Kidney glomerular epithelial cell (primary cell): Measurements from ENCODE around the gene EFCAB5.
"Not testable (repeated sequence)": the region's sequence is repeated elsewhere in the genome, so short reads cannot be mapped to it uniquely, and the experiment has no call there.

Source experiments
- DNase-seq: peaks from one replicate; lab custom pipeline; 2025; lab: John Stamatoyannopoulos, UW

Gene EFCAB5

DNA sequence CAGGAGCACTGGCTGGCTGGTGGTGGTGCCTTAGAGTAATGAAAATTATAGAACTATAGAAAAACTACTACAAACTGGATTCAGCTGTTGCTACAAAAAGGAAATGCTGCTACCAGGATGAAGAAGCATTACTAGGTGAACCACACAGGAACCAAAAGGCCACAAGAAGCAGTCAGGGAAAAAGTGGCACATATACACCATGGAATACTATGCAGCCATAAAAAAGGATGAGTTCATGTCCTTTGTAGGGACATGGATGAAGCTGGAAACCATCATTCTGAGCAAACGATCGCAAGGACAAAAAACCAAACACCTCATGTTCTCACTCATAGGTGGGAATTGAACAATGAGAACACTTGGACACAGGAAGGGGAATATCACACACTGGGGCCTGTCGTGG is 5.5 kb upstream of the EFCAB5 start:
- not testable (repeated sequence) for DNase-seq

DNA sequence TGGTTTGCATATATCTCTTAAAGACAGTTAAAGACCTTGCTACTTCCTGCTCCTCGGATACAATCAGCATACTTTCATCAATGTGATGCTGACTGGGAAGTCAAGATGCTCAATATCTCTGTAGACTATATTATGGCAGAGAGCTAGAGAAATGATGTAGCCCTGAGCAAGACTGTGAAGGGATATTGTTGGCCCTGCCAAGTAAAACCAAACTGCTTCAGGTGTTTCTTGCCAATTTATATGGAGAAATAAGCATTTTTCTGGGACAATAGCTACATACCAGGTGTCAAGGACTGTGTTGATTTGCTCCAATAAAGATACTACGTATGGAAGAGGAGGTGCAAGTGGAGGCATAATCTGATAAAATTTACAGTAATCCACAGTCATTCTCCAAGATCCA is 4.7 kb upstream of the EFCAB5 start:
- DNase-seq, result no peak

DNA sequence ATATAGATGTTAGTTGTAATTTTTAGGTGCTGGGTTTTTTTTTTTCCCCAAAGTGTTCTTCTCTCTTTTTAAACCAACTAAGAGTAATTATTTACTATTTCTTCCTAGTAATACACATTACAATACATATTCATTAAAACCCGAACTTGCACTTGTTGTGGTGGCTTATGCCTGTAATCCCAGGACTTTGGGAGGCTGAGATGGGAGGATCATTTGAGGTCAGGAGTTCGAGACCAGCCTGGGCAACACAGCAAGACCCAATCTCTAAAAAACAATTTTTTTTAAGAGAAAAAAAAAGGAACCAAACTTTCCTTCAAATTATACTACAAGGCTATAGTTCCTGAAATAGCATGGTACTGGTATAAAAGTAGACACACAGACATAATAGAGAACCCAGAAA is 3.8 kb downstream of the EFCAB5 start:
- DNase-seq, result no peak

DNA sequence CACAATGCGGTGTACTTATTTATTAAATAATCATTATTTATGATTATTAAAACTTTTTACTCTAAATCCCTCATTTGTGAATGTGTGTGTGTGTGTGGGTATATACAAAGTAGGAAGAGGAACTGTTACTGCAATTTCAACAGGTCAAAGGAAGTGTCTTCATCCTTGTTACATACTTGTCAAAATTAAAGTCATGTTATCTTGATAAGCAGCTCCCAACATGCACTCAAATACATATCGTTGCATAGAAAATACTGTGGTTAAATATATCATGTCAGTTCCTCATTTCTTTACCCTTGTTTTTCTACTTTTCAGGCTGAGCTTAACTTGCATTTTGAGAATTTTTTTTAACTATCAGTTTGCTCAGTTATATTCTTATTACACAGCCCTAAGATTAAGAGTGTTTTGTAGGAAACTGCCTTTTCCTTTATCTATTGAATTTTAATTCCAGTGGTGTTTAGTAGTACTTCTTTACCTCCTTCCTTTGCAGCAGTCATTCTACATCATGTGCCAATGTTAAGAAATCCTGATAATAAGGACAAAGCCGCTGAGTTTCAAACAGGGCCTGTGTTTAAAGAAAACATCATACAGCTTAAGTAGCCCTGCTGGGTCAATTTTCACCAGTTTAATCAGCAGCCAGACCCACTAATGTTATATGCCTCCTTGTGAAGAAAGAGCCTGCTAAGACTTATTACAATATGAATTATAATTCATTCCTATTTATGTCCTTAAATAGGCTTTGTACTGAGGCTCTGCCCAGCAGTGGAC is 7.2 kb downstream of the EFCAB5 start:
- DNase-seq, result no peak

DNA sequence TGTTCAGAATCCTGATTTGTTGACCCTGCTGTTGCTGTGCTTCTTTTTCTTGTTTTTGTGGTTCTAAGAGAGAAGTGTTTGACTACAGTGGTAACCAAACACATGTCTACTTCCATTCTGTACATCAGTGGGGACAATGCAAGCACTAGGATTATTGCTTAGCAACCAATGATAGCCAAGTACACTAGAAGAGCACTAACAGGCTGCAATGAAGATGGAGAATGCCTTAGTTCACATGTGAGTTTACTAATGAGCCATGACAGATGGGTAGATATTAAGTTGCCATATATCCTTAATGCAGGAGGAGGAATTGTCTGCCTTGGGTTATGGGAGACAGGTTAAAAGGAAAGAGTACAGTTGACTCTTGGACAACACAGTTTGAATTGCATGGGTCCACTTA is 8.3 kb downstream of the EFCAB5 start:
- no peak for DNase-seq

DNA sequence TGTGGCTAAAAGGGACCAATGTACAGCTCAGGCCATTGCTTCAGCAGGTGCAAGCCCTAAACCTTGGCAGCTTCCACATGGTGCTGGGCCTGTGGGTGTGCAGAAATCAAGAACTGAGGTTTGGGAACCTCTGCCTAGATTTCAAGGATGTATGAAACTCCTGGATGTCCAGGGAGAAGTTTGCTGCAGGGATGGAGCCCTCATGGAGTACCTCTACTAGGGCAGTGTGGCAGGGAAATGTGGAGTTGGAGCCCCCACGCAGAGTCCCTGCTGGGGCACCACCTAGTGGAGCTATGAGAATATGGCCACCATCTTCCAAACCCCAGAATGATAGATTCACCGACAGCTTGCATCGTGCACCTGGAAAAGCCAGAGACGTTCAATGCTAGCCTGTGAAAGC is 13.0 kb downstream of the EFCAB5 start:
- DNase-seq, result no peak

DNA sequence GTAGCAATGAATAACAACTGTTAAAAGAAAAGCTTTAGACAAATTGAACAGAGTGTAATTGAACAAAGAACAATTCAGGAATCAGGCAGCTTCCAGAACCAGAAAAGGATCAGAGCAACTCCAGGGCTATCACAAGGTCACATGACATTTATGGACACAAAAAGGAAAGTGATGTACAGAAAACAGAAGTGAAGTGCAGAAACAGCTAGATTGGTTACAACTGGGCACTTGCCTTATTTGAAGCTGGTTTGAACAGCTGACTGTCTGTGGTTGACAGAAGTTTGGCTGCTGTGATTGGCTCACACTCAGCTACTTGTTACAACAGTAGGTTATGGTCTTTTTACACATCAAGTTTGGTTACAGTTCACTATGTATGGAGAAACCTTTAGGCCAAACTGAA is 14.8 kb downstream of the EFCAB5 start:
- DNase-seq, result no peak

DNA sequence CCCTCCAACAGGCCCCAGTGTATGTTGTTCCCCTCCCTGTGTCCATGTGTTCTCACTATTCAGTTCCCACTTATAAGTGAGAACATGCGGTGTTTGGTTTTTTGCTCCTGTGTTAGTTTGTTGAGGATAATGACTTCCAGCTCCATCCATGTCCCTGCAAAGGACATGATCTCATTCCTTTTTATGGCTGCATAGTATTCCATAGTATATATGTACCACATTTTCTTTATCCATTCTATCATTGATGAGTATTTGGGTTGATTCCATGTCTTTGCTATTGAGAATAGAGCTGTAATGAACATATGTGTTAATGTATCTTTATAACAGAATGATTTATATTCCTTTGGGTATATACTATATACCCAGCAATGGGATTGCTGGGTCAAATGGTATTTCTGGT is 16.1 kb downstream of the EFCAB5 start:
- not testable (repeated sequence) for DNase-seq

DNA sequence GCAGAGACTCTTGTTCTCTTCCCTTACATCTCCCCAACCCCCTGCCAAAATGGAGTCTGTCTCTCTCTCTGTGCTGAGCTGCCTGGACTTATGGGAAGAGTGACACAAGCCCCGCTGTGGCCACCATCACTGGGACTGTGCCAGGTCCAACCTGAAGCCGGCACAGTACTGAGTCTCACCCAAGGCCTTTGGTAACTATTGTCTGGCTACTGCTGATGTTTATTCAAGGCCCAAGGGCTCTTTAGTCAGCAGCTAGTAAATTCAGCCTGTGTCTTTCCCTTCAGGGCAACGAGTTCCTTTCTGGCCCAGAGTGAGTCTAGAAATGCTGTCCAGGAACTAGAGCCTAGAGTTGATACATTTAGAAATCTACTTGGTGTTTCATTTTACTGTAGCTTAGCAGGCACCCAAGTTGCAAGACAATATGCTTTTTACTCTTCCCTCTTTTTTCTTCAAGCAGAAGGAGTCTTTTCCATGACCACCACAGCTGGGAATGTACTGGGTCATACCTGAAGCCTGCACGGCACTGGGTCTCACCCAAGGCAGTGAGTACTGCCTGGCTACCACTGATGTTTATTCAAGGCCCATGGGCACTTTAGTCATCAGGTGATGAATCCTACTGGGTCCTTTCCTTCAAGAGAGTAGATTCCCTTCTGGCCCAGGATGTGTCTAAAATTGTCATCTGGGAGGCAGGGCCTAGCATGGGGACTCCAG is 17.7 kb downstream of the EFCAB5 start:
- DNase-seq, result no peak

DNA sequence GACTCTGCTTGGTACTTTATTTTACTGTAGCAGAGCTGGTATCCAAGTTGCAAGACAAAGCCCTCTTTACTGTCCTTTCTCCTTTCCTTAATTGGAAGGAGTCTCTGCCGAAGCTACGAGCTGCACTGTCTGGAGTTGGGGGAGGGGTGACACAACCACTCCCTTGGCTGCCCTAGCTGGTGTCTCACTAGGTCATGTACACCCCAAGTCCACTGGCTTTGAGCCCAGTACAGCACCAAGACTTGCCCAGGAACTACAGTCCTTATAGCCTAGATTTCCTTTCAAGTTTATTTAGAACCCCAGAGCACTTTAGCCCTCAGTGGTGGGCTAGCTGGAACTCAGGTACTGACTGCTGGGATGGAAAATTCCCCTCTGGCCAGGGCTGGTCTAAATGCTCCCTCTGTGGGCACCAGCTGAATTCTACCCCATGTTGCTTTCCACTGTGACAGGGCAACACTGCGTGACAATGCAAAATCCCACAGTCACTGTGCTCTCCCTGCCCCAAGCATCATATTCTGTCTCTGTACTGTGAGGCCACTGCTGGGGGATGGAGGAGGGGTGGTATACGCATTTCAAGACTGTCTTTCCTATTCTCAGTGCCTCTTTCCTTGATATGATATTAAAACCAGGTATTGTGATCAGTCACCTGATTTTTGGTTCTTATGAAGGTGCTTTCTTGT is 18.4 kb downstream of the EFCAB5 start:
- no peak for DNase-seq

DNA sequence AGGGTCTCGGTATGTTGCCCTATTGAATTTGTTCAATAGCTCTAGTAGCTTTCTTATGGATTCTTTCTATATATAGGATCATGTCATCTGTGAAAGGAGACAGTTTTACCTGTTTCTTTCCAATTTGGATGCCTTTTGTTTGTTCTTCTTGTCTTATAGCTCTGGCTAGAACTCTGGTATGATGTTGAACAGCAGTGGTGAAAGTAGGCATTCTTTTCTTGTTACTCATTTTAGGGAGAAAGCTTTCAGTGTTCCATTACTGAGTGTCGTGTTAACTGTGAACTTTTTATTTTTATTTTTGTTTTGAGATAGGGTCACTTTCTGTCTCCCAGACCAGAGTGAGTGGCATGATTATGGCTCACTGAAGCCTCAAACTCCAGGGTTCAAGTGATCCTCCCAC is 21.2 kb downstream of the EFCAB5 start:
- no peak for DNase-seq

DNA sequence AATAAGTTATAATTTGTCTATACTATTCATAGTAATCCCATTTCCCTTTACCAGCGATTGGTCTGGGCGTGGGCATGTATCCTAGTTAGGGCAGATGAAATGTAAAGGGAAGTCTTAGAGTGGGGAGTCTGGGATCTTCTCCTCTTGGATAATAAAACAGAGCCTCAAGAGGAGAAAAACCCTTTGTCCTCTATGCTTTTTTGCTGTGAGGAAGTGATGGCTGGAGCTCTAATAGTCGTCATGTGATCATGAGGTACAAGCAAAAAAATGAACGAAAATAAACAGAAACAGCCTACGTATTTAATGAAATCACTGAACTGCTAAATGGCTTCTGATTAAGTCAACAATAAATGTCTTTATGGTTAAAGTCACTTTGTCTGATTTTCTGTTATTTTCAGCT is 26.8 kb downstream of the EFCAB5 start:
- no peak for DNase-seq

DNA sequence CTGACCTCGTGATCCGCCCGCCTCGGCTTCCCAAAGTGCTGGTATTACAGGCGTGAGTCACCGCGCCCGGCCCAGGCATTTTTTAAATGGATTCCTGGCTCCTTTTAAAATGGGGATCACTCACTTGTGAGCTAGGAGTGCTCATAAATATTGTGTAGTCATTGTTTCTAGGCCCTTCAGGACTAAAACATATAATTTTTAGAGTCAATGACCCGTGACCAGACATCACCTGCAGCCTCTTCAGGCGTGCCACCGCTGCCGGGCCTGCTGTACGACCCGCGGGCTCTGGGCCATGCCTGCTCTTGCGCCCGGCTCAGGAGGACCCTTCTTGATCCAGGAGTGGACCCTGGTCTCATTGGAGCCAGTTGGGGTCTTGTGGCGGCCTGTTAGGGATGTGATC is 30.8 kb downstream of the EFCAB5 start:
- no peak for DNase-seq

DNA sequence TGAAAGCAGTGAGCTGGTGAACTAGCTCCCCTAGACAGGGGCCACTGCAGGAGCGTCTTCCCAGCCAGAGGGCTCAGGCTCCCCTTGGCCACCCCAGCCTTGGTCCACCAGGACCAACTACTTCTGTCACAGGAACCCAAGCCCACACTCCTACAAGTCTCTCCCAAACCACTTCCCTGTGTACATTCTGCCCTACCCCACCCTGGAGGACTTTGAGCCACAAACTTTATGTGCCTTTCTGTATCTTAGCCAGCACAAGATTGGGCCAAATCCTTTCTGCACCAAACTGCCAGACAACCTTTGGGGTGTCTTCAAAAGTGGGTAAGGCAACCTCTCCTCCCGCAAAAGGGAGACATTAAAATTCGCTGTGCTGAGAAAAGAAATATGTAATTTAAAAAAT is 31.6 kb downstream of the EFCAB5 start:
- DNase-seq, result no peak

DNA sequence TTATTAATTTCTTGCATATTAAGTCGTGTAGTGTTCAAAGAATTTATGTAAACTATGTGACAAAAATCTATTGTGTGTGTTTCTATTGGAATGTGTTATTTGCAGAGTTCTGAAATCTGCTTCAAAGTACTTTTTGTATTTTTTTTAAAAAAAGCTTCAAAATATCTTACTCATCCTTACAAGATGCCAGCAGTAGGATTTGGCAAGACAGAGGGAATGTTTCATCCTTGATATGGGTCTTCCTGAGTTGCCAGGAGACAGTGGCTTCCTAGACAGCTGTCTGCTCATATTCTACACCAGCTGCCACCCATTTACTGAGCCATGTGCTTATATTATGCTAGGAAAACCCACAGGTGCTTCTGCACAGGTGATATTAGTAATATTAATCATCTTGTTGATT is 36.4 kb downstream of the EFCAB5 start:
- DNase-seq, result no peak

DNA sequence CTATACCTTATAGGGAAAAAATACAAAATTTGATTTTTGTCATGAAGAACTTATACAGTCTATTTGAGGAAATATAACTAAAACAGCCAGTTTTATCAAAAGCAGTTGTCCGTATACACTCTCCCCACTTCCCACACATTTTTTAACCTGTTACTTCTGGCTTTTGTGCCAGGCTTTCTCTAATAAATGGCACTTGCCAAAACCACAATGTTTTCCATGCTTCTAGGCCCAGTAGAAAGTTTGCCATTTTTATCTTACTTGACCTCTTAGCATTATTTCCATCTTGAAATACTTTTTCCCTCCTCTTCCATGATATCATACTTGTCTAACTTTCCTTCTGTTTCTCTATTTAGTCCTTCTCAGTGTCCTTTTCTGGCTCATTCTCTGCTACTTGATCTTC is 38.8 kb downstream of the EFCAB5 start:
- no peak for DNase-seq

DNA sequence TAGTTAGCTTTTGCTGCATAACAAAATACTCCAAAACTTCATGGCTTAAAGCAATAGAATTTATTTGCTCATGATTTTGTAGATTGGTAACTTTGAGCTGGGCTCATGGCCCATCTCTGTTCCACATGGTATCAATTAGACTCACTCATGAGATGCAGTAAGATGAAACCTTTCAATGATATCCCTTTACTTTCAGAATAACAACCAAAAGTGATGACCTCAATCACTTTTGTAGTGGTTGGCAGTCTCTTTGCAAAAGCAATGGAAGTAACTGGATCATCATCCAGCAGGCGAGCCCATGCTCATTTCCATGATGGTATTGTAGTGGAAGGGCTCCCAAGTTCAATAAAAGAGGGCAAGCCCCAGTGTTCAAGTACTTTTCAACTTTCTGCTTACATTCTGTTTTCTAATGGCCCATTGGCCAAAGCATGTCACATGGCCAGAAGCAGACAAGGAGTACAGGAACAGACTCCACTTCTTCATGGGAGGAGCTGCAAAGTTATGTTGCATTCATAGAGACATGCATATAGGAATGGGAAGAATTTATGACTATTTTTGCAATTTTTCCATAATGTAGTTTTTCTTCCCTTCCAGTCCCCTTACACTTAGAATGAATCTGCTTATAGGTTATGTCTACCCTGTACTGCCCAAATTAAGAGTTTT is 41.7 kb downstream of the EFCAB5 start:
- DNase-seq, result no peak

DNA sequence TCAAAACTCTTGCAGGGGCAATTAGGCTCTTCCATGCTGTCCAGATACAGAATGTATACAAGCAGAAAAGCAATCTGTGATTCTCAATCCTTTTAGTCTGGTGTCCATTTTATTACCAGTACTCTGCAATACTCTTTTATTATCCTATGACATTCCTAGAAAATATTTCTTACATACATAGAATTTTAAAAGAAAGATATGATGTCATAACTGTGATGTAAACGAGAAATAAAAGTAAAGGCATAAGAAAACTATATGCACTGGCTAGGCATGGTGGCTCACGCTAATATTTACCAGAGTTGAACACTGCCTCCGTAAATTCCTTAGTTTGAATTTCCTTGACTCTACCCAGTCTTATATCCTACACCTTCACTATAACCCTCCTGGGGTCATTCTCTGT is 55.0 kb downstream of the EFCAB5 start:
- DNase-seq, result no peak

DNA sequence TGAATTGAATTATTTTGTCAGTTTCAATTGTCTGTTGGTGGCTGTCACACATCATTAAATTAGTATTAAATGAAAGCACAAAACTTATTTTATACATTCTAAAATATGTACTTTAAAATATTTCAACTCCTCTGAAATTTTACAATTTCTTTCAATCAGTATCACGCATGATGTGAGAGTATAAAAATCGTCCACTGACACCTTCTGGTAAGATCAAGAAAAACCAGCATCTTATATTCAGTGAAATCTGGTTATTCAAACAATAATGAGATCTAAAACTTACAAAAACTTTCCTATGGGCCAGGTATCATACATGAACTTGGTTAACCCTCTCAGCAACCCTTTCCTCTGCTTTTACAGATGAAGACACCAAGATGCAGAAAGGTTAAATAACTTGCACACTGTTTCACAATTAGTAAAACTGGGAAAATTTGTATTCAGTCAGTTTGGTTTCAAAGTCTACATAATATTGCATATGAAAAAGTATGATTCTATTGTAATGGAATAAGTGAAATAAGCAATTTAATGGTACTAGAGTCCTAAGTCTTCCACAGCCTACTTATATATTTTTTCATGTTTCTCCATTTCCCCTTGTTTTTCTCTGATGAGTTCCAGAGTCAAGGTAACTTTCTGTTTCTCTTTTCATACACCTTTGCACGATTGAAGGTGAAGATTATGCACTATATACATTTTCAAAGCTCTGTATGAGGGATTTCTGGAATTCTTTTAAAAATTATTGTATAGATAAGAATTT is 58.7 kb downstream of the EFCAB5 start:
- no peak for DNase-seq

DNA sequence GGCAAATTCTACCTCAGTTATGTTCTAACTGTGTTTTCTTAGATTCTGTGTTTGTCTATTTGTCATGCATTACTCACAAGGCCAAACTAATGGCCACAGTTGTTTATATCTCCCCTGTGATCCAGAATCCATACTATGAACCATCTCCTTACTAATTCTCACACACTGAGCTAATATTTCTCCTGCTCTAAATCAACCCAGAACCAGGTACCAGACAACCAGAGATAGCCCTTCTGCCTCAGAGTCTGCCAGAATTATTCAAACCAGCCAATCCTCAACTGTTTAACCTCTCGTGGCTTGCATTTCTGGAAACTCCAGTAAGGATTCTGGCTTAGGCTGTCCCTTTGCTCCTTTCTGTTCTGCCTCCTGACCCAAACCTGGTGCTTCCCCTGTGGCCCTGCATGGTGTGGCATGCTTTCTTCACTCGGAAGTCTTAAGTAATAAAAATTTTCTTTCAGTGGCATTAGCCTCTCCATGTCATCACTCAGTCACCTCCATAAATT is 59.4 kb downstream of the EFCAB5 start:
- DNase-seq, result no peak

DNA sequence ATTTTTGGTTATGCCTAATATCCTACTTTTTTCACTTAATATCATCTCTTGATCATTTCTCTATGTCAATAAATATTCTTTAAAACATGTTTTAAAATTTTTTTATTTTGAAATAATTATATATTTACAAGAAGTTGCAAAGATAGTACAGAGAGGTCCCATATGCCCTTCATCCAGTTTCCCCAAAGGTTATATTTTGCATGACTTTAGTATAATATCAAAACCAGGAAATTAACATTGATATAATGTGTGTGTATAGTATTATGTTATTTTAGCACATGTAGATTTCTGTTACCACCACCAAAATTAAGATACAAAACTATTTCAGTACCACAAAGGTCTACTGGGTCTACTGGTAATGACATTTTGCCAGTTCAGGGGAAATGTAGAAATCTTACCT is 60.7 kb downstream of the EFCAB5 start:
- no peak for DNase-seq
